Amniotic stem cell (primary cell): ENCODE measurements around the gene DYSF.

ENCODE experiments used
- DNase-seq: peaks from one replicate; lab custom pipeline; 2025; lab: John Stamatoyannopoulos, UW

Gene DYSF

DNA sequence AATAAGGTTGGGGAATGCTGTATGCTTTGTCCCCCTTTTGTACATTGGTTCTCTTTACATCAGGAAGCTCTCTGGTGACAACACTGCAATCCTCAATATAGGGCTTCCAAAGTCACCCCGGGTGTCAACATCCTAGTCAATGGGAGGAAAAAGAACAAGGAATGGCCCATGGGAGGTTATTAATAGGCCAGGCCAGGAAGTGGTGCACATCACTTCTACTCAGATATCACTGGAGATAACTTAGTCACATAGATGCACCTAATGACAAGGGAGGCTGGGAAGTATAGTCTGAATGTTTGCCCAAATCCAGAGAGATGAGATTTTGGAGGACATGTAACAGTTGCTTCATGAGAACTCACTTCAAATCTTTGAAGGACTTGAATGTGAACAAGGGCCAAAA lies 274.7 kb downstream of the DYSF start:
- DNase-seq, result no peak

DNA sequence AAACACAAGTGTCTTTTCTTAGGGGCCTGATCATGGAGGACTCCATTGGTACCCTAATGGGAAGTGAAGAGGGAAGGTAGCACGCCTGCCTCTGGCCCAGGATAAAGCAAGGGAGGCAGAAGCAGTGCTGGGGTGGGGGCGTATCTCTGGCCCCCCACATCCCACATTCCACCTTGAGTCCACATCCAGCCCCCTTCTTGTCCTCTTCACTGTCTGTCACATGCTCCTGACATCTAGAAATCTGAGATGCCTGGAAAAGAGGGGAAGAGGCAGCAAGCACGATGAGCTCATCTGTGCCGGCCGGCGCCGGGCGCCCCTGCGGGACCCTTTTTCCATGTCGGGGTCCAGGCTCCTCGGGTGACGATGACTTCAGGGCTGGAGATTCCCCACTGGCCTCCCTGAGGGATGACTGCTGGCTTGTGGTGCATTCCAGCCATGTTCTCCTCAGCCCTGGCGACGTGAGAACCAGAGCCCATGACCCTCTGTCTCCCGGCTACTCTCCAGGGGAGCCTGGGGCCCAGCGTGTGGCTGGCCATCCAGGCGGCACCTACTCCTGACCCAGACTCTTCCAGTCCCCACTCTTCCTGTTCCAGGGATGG lies 277.5 kb downstream of the DYSF start:
- DNase-seq, result no peak

DNA sequence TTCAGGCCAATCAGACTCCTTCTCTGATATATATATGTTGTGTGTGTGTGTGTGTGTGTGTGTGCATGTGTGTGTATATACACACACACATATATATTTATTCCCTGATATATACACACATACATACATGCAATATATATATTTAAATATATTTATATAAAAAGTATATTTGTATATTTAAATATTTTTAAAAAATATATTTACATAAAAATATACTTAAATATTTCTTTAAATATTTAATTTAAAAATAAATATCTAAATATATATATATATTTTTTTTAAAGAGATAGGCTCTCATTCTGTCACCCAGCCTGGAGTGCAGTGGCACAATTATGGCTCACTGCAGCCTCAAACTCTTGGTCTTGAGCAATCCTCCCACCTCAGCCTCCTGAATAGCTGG lies 281.3 kb downstream of the DYSF start:
- DNase-seq, result no peak

- DNase-seq, result no peak
Measured at GRCh38 chr2:71735676-71736075, 282.3 kb downstream of the DYSF start.
